ENCODE results near the gene CRISP1.

- no peak for TF ChIP-seq POLR2A (IDR thresholded peaks at IDR 0.05)
- TF ChIP-seq EP300 (IDR thresholded peaks at IDR 0.05; ENCODE audit: low read depth) = no peak
- no peak for TF ChIP-seq POLR2AphosphoS5 (IDR thresholded peaks at IDR 0.05)
These were observed 39.5 kb downstream of the CRISP1 start for GRCh38 chr6:49826743-49827406.

Data from transverse colon (tissue), 3 donors.